Keratinocyte (primary cell): ENCODE data around the gene GBP2. TPM values are rescaled to one million over a fixed set of nuclear protein-coding genes. Genes with fewer than 3 reads are reported as not detected.

Experiments used
- DNase-seq: peaks from one replicate; pipeline ENCODE4 v3.0.0-alpha.2; 2011; ENCODE audit warnings: low read depth, missing footprints, low spot score
- FAIRE-seq: peaks from 2 replicates; lab custom pipeline; 2011; peaks lifted over from hg19 to GRCh38; lab: Jason Lieb, UNC
- H2AFZ ChIP-seq: 2 replicates; pipeline ENCODE4 v1.6.0; 2012; ENCODE audit warnings: low read length, control low read depth, inconsistent platforms; ENCODE audit not compliant: control insufficient read depth
- H3K27ac ChIP-seq: 2 replicates; pipeline ENCODE4 v1.5.1; 2011; ENCODE audit warnings: low read length; ENCODE audit not compliant: control insufficient read depth, insufficient read depth
- H3K27me3 ChIP-seq: 3 replicates; pipeline ENCODE4 v1.6.0; 2011; ENCODE audit warnings: low read length; ENCODE audit not compliant: control insufficient read depth, insufficient read depth; ENCODE audit errors: extremely low read depth
- H3K36me3 ChIP-seq, 2 experiments: 2 replicates in 1 of 2; 3 replicates in 1 of 2; pipeline ENCODE4 v1.5.1; 2011; ENCODE audit warnings: low read length in 2 of 2, mild to moderate bottlenecking in 1 of 2; ENCODE audit not compliant: control insufficient read depth in 2 of 2, insufficient read depth in 2 of 2; ENCODE audit errors: extremely low read depth in 1 of 2
- H3K4me1 ChIP-seq: 3 replicates; pipeline ENCODE4 v1.5.1; 2011; ENCODE audit warnings: low read length; ENCODE audit not compliant: control insufficient read depth, insufficient read depth; ENCODE audit errors: extremely low read depth
- H3K4me2 ChIP-seq: 3 replicates; pipeline ENCODE4 v1.6.0; 2011; ENCODE audit warnings: low read depth, low read length; ENCODE audit not compliant: control insufficient read depth, insufficient read depth; ENCODE audit errors: extremely low read depth
- H3K4me3 ChIP-seq, 3 experiments: fragments of 200-600 bp in 1 of 3; sonication (generic) in 1 of 3; 2 replicates in 2 of 3; 3 replicates in 1 of 3; pipeline ENCODE4 v1.5.1; 2011 to 2016; ENCODE audit warnings: low read length in 3 of 3, mild to moderate bottlenecking in 3 of 3, control low read depth in 2 of 3, inconsistent platforms in 1 of 3, low read depth in 1 of 3, mixed read lengths in 1 of 3, mixed run types in 1 of 3, moderate library complexity in 1 of 3; ENCODE audit not compliant: control insufficient read depth in 2 of 3, insufficient read depth in 2 of 3; ENCODE audit errors: extremely low read depth in 1 of 3
- H3K79me2 ChIP-seq: 2 replicates; pipeline ENCODE4 v1.6.0; 2012; ENCODE audit warnings: low read length; ENCODE audit not compliant: control insufficient read depth, insufficient read depth
- H3K9ac ChIP-seq: 3 replicates; pipeline ENCODE4 v1.6.0; 2011; ENCODE audit warnings: low read length; ENCODE audit not compliant: control insufficient read depth, insufficient read depth; ENCODE audit errors: extremely low read depth
- H3K9me1 ChIP-seq: 3 replicates; pipeline ENCODE4 v1.6.0; 2011; ENCODE audit warnings: low read length; ENCODE audit not compliant: control insufficient read depth, insufficient read depth; ENCODE audit errors: extremely low read depth
- H3K9me3 ChIP-seq: 2 replicates; pipeline ENCODE4 v1.5.1; 2012; ENCODE audit warnings: low read depth, low read length; ENCODE audit not compliant: control insufficient read depth
- H4K20me1 ChIP-seq: 3 replicates; pipeline ENCODE4 v1.6.0; 2011; ENCODE audit warnings: low read length; ENCODE audit not compliant: control insufficient read depth, insufficient read depth; ENCODE audit errors: extremely low read depth
- EZH2 ChIP-seq: IDR thresholded peaks from one replicate; pipeline ENCODE4 v1.6.1; 2012; ENCODE audit warnings: inconsistent platforms, mild to moderate bottlenecking, low read length, moderate library complexity
- dilution Hi-C: fragments of 300-500 bp; cut with MboI; formaldehyde crosslinking; loops from one replicate; pipeline ENCODE4 v1.7.0; 2020; ENCODE audit warnings: low sequenced_read_pairs; ENCODE audit not compliant: extremely low pct_ligation_motif_present
- polyA plus RNA-seq, 5 experiments: library from polyadenylated mRNA; depleted of rRNA in 3 of 5; stranded (reverse) in 3 of 5; stranded (forward) in 1 of 5; unstranded in 1 of 5; fragments of >200 nt; gene quantifications; 1 replicate in 1 of 5; 2 replicates in 3 of 5; 3 replicates in 1 of 5; pipeline versions ENCODE4 v1.2.1 to v1.2.3, GENCODE V29; 2011 to 2012; ENCODE audit warnings: missing spikeins in 2 of 5, low read depth in 1 of 5, low replicate concordance in 1 of 5
- TF ChIP-seq, protein P1 (sequence below), 3 experiments: IDR thresholded peaks in 1 of 3; conservative IDR thresholded peaks in 1 of 3; optimal IDR thresholded peaks in 1 of 3; 2 replicates in 2 of 3; 3 replicates in 1 of 3; pipeline versions ENCODE3 to v1.5.1; 2011; ENCODE audit warnings: low read length in 3 of 3, mild to moderate bottlenecking in 3 of 3, moderate library complexity in 2 of 3, control low read depth in 1 of 3, inconsistent platforms in 1 of 3; ENCODE audit not compliant: insufficient read depth in 2 of 3; ENCODE audit errors: extremely low read depth in 1 of 3

GBP2 gene
- polyA plus RNA-seq, 1 donor (not counting 4 experiments of a cell fraction or from before 2014, with no cell fraction given), result 0.43 TPM

DNA sequence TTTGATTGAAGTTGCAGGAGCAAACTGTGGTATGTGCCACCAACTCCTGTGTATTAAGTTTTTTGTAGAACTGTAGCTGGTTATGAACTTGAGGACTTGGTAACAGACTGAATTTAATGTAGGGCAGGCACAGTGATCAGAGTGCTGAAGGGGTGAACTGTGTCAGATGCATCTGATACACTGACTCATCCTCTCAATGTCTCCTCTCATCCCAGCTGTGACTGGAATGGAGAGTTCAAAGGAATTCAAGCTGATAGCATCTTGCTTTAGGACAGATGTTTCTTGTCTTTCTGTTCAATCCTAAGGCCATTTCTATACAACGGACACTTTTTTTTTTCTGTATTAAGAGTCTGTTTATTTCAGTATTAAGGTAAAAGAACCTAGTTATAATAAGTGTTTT lies 36.0 kb downstream of the GBP2 start:
- Histone ChIP-seq H3K27me3 (no peaks in the 10 kb centered on the region), H3K4me2 (no peak overlapping the region), H3K9me1 (no peaks in the 10 kb centered on the region), H3K9me3 (no peaks in the 10 kb centered on the region), H2AFZ (no peak overlapping the region), H3K79me2 (no peaks in the 10 kb centered on the region), H3K27ac (no peak overlapping the region), H3K4me3 (no peak overlapping the region), H3K4me1 (no peaks in the 10 kb centered on the region), H4K20me1 (no peaks in the 10 kb centered on the region), H3K36me3 (no peaks in the 10 kb centered on the region), H3K9ac (no peak overlapping the region)
- dilution Hi-C loops, result no loop called here
- TF ChIP-seq, protein P1, sequence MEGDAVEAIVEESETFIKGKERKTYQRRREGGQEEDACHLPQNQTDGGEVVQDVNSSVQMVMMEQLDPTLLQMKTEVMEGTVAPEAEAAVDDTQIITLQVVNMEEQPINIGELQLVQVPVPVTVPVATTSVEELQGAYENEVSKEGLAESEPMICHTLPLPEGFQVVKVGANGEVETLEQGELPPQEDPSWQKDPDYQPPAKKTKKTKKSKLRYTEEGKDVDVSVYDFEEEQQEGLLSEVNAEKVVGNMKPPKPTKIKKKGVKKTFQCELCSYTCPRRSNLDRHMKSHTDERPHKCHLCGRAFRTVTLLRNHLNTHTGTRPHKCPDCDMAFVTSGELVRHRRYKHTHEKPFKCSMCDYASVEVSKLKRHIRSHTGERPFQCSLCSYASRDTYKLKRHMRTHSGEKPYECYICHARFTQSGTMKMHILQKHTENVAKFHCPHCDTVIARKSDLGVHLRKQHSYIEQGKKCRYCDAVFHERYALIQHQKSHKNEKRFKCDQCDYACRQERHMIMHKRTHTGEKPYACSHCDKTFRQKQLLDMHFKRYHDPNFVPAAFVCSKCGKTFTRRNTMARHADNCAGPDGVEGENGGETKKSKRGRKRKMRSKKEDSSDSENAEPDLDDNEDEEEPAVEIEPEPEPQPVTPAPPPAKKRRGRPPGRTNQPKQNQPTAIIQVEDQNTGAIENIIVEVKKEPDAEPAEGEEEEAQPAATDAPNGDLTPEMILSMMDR (optimal IDR thresholded peaks at IDR 0.05 in 1 of 3, IDR thresholded peaks at IDR 0.05 in 1 of 3, conservative IDR thresholded peaks at IDR 0.05 in 1 of 3; ENCODE audit: extremely low read depth in 1 of 3, insufficient read depth in 2 of 3, low read length in 3 of 3), result no peak
- TF ChIP-seq EZH2, result no peak
- FAIRE-seq, result no peak
- DNase-seq, result no peak

DNA sequence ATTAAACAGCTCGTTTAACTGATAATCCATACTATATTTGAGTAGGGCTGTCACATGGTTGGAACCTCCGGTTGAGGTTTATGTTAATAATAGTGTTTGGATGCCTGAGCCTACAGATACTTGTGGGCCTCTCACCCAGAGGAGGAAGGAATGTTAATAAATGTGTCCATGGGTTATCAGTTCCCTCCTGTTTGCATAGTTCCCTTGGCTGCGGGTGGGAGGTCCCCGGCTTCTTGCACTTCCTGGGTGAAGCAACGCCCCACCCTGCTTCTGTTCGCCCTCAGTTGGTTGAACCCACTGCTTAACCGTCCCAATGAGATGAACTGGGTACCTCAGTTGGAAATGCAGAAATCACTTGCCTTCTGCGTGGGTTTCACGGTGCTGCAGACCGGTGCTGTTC lies 37.3 kb downstream of the GBP2 start:
- Histone ChIP-seq H3K4me1 (no peaks in the 10 kb centered on the region), H3K27me3 (no peaks in the 10 kb centered on the region), H3K4me2 (no peak overlapping the region), H2AFZ (no peak overlapping the region), H3K9ac (no peak overlapping the region), H3K9me1 (no peaks in the 10 kb centered on the region), H3K27ac (no peak overlapping the region), H3K9me3 (no peaks in the 10 kb centered on the region), H4K20me1 (no peaks in the 10 kb centered on the region), H3K36me3 (no peaks in the 10 kb centered on the region), H3K4me3 (no peak overlapping the region), H3K79me2 (no peaks in the 10 kb centered on the region)
- FAIRE-seq (no peak), DNase-seq (no peak)
- dilution Hi-C loops, result no loop called here
- TF ChIP-seq, protein P1 (optimal IDR thresholded peaks at IDR 0.05 in 1 of 3, IDR thresholded peaks at IDR 0.05 in 1 of 3, conservative IDR thresholded peaks at IDR 0.05 in 1 of 3; ENCODE audit: extremely low read depth in 1 of 3, insufficient read depth in 2 of 3, low read length in 3 of 3), result no peak
- TF ChIP-seq EZH2, result no peak
